ENCODE results near the gene CDH11.

GRCh38 chr16:64948056-64948455 is 173.8 kb downstream of the CDH11 start:
- TF ChIP-seq CTCF (IDR thresholded peaks at IDR 0.05) (no peak), POLR2A (IDR thresholded peaks at IDR 0.05) (no peak)

Data from thyroid gland (tissue), 4 donors.